ENCODE results near the gene CENATAC. TPM values are rescaled to one million over a fixed set of nuclear protein-coding genes. Genes with fewer than 3 reads are reported as not detected.

CENATAC gene
- total and polyA plus RNA-seq, 9 of the 15 experiments (the other 6 are each of a cell fraction or from before 2014, with no cell fraction given), result 2.4 to 25.5 (median 13.7) TPM

GRCh38 chr11:118996926-118997626 is 862 bp upstream of the CENATAC start (continued):
- TF ChIP-seq ZNF740 (CRISPR knock-in tag; IDR thresholded peaks at IDR 0.05) (no peak), ZNF740 (tag; IDR thresholded peaks at IDR 0.05) (0 out of 4 replicates have a peak, but pooled peaks of 1 of the 2 experiments have one; percentile 22), NFRKB (IDR thresholded peaks at IDR 0.05; ENCODE audit: low read depth) (0 out of 2 replicates have a peak, but pooled peaks have one; percentile 57), CHD1 (IDR thresholded peaks at IDR 0.05; ENCODE audit: low read length) (peak; percentile 19), ZNF583 (CRISPR knock-in tag; IDR thresholded peaks at IDR 0.05) (no peak), CTCF (IDR thresholded peaks at IDR 0.05 in 2 of 3, conservative IDR thresholded peaks at IDR 0.05 in 1 of 3; ENCODE audit: insufficient read depth in 2 of 3, low read depth in 1 of 3, low read length in 3 of 3) (peak; percentile 36 to 47 (median 39); a peak in 5 of 6 replicates), CHD7 (IDR thresholded peaks at IDR 0.05; ENCODE audit: low read depth, low read length) (no peak)
